Endothelial cell of umbilical vein (primary cell): ENCODE results near the gene ZNF439. TPM values are rescaled to one million over a fixed set of nuclear protein-coding genes. Genes with fewer than 3 reads are reported as not detected.

Experiments
- BruUV-seq: library from RNA; stranded (reverse); fragments of 400-500 nt; replicated peaks from 2 replicates; lab custom pipeline; 2021; lab: Mats Ljungman, UMichigan
- CTCF ChIA-PET: fragments of 300-600, 350-600 bp; sonication (Branson Sonifier 250); formaldehyde crosslinking; loops from one replicate; lab custom pipeline; 2021; ENCODE audit warnings: antibody characterized with exemption, inconsistent platforms; lab: Charles Lee
- POLR2A ChIA-PET: fragments of 300-600, 350-600 bp; sonication (Branson Sonifier 250); formaldehyde crosslinking; loops from one replicate; lab custom pipeline; 2021; ENCODE audit warnings: antibody characterized with exemption, inconsistent platforms; lab: Charles Lee
- DNase-seq: peaks from one replicate; pipeline ENCODE4 v3.0.0-alpha.2; 2011; ENCODE audit warnings: low read depth, low spot score
- FAIRE-seq: peaks from 2 replicates; lab custom pipeline; 2011; peaks lifted over from hg19 to GRCh38; lab: Jason Lieb, UNC
- H2AFZ ChIP-seq: 2 replicates; pipeline ENCODE4 v1.6.0; 2012; ENCODE audit warnings: low read depth, low read length, control low read depth, inconsistent platforms
- H3K27ac ChIP-seq: 2 replicates; pipeline ENCODE4 v1.5.1; 2011; ENCODE audit warnings: low read depth, mild to moderate bottlenecking, control low read depth, low read length, moderate library complexity; ENCODE audit not compliant: insufficient read depth
- H3K27me3 ChIP-seq, 2 experiments: 2 replicates each; pipeline versions ENCODE4 v1.6.0 to v1.6.1; 2011; ENCODE audit warnings: low read length in 2 of 2, mixed read lengths in 1 of 2; ENCODE audit not compliant: control insufficient read depth in 2 of 2, insufficient read depth in 2 of 2
- H3K36me3 ChIP-seq, 2 experiments: 2 replicates in 1 of 2; 3 replicates in 1 of 2; pipeline ENCODE4 v1.5.1; 2011; ENCODE audit warnings: low read length in 2 of 2, mild to moderate bottlenecking in 1 of 2, moderate library complexity in 1 of 2; ENCODE audit not compliant: control insufficient read depth in 2 of 2, insufficient read depth in 2 of 2; ENCODE audit errors: extremely low read depth in 1 of 2
- H3K4me1 ChIP-seq: 3 replicates; pipeline ENCODE4 v1.5.1; 2011; ENCODE audit warnings: mild to moderate bottlenecking, low read length; ENCODE audit not compliant: control insufficient read depth, insufficient read depth; ENCODE audit errors: extremely low read depth
- H3K4me2 ChIP-seq: 2 replicates; pipeline ENCODE4 v1.6.1; 2011; ENCODE audit warnings: low read length, control low read depth, mixed read lengths; ENCODE audit not compliant: insufficient read depth
- H3K4me3 ChIP-seq, 3 experiments: fragments of 200-600 bp in 1 of 3; sonication (generic), shearing (Covaris generic) in 1 of 3; replicated peaks in 1 of 3; 2 replicates each; pipeline ENCODE4 v1.5.1; 2011 to 2016; ENCODE audit warnings: control low read depth in 3 of 3, low read length in 3 of 3, mild to moderate bottlenecking in 2 of 3, inconsistent platforms in 1 of 3, low read depth in 1 of 3, moderate library complexity in 1 of 3; ENCODE audit not compliant: insufficient read depth in 1 of 3
- H3K79me2 ChIP-seq: 2 replicates; pipeline ENCODE4 v1.6.0; 2012; ENCODE audit warnings: low read length, inconsistent platforms; ENCODE audit not compliant: control insufficient read depth, insufficient read depth
- H3K9ac ChIP-seq: replicated peaks from 2 replicates; pipeline ENCODE3; 2011; ENCODE audit warnings: low read length, control low read depth; ENCODE audit not compliant: insufficient read depth; ENCODE audit errors: extremely low read depth
- H3K9me1 ChIP-seq: replicated peaks from 3 replicates; pipeline ENCODE4 v1.6.0; 2011; ENCODE audit warnings: mild to moderate bottlenecking, low read length; ENCODE audit not compliant: control insufficient read depth, insufficient read depth; ENCODE audit errors: extremely low read depth
- H3K9me3 ChIP-seq: replicated peaks from 2 replicates; pipeline ENCODE4 v1.5.1; 2012; ENCODE audit warnings: low read length, inconsistent platforms; ENCODE audit not compliant: control insufficient read depth, insufficient read depth
- H4K20me1 ChIP-seq: replicated peaks from 2 replicates; pipeline ENCODE3; 2011; ENCODE audit warnings: mild to moderate bottlenecking, low read length; ENCODE audit not compliant: control insufficient read depth, insufficient read depth; ENCODE audit errors: extremely low read depth
- EZH2 ChIP-seq: IDR thresholded peaks from 2 replicates; pipeline ENCODE4 v1.6.1; 2012; ENCODE audit warnings: borderline replicate concordance, low read depth, mild to moderate bottlenecking, moderate library complexity, low read length, inconsistent platforms; ENCODE audit not compliant: severe bottlenecking
- FOS ChIP-seq: IDR thresholded peaks from 2 replicates; pipeline ENCODE4 v1.6.1; 2011; ENCODE audit warnings: mild to moderate bottlenecking, low read length, moderate library complexity, borderline replicate concordance; ENCODE audit not compliant: insufficient read depth
- GATA2 ChIP-seq: IDR thresholded peaks from 2 replicates; pipeline ENCODE4 v1.7.0; 2011; ENCODE audit warnings: low read depth, mild to moderate bottlenecking, moderate library complexity, mixed read lengths, low read length; ENCODE audit not compliant: insufficient read length, insufficient read depth
- JUN ChIP-seq: IDR thresholded peaks from 2 replicates; pipeline ENCODE4 v1.6.1; 2011; ENCODE audit warnings: borderline replicate concordance, low read depth; ENCODE audit not compliant: insufficient read length, insufficient read depth
- MYC ChIP-seq: IDR thresholded peaks from one replicate; pipeline ENCODE4 v1.6.1; 2011; ENCODE audit warnings: mild to moderate bottlenecking, low read depth, low read length
- POLR2A ChIP-seq: IDR thresholded peaks from 2 replicates; pipeline ENCODE4 v1.6.1; 2012; ENCODE audit warnings: low read depth, mild to moderate bottlenecking, control low read depth, low read length
- POLR2AphosphoS5 ChIP-seq: IDR thresholded peaks from 2 replicates; pipeline ENCODE4 v1.6.1; 2012; ENCODE audit warnings: low read depth, mild to moderate bottlenecking, control low read depth, low read length, moderate library complexity; ENCODE audit not compliant: insufficient read depth
- dilution Hi-C: fragments of 300-500 bp; cut with MboI; formaldehyde crosslinking; loops from one replicate; pipeline ENCODE4 v1.15.0; 2019; ENCODE audit warnings: low sequenced_read_pairs; ENCODE audit not compliant: extremely low pct_ligation_motif_present
- intact Hi-C: fragments of 100-400 bp; cut with micrococcal nuclease; formaldehyde crosslinking; loops from one replicate; pipeline ENCODE4 v1.10.0; 2022
- polyA plus RNA-seq, 4 experiments: library from polyadenylated mRNA; depleted of rRNA in 3 of 4; stranded (reverse) in 3 of 4; unstranded in 1 of 4; fragments of >200 nt; gene quantifications; 2 replicates each; pipeline versions ENCODE4 v1.2.1 to v1.2.3, GENCODE V29; 2011 to 2012; ENCODE audit warnings: missing spikeins in 1 of 4
- total RNA-seq: library from RNA; stranded (reverse); gene quantifications from 2 replicates; pipeline ENCODE4 v1.2.3, GENCODE V29; 2021
- TF ChIP-seq, protein P1 (sequence below): IDR thresholded peaks from 2 replicates; pipeline ENCODE4 v1.6.1; 2011; ENCODE audit not compliant: insufficient read depth, insufficient read length
- TF ChIP-seq, protein P2 (sequence below), 2 donors: IDR thresholded peaks; 1 replicate in 1 of 2; 2 replicates in 1 of 2; pipeline ENCODE4 v1.5.1; 2011; ENCODE audit warnings: low read length in 2 of 2, mild to moderate bottlenecking in 2 of 2, moderate library complexity in 2 of 2, control low read depth in 1 of 2, inconsistent platforms in 1 of 2, low read depth in 1 of 2; ENCODE audit not compliant: insufficient read depth in 1 of 2; ENCODE audit errors: extremely low read depth in 1 of 2

ZNF439 gene
- total and polyA plus RNA-seq, 2 donors (not counting 3 experiments of a cell fraction or from before 2014, with no cell fraction given), result 0.12 to 0.33 TPM

DNA sequence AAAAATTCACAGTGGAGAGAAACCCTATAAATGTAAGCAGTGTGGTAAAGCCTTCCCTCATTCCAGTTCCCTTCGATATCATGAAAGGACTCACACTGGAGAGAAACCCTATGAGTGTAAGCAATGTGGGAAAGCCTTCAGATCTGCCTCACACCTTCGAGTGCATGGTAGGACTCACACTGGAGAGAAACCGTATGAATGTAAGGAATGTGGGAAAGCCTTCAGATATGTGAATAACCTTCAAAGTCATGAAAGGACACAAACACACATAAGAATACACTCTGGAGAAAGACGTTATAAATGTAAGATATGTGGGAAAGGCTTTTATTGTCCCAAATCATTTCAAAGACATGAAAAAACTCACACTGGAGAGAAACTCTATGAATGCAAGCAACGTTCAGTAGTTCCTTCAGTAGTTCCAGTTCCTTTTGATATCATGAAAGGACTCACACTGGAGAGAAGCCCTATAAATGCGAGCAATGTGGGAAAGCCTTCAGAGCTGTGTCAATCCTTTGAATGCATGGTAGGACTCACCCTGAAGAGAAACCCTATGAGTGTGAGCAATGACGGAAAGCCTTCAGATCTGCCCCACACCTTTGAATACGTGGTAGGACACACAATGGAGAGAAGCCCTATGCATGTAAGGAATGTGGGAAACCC is 16.1 kb upstream of the ZNF439 start:
- Histone ChIP-seq H3K36me3 (peaks cover 3 to 8% of the 10 kb centered on the region in 2 experiments), H3K27ac (no peak overlapping the region), H3K79me2 (no peaks in the 10 kb centered on the region), H3K27me3 (no peaks in the 10 kb centered on the region), H3K9me3 (peaks cover 15% of the 10 kb centered on the region), H2AFZ (no peak overlapping the region), H3K4me1 (no peaks in the 10 kb centered on the region), H4K20me1 (no peaks in the 10 kb centered on the region), H3K4me3 (no peak overlapping the region), H3K4me2 (no peak overlapping the region), H3K9ac (no peak overlapping the region), H3K9me1 (no peaks in the 10 kb centered on the region)
- CTCF ChIA-PET, result no interaction called here
- POLR2A ChIA-PET, result no interaction called here
- no peak for DNase-seq
- dilution Hi-C loops (no loop called here), intact Hi-C loops (no loop called here)
- TF ChIP-seq, protein P1, sequence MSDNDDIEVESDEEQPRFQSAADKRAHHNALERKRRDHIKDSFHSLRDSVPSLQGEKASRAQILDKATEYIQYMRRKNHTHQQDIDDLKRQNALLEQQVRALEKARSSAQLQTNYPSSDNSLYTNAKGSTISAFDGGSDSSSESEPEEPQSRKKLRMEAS, result no peak
- TF ChIP-seq POLR2A (no peak), POLR2AphosphoS5 (no peak), FOS (no peak), MYC (no peak), JUN (no peak), EZH2 (no peak), GATA2 (no peak)
- TF ChIP-seq, protein P2, sequence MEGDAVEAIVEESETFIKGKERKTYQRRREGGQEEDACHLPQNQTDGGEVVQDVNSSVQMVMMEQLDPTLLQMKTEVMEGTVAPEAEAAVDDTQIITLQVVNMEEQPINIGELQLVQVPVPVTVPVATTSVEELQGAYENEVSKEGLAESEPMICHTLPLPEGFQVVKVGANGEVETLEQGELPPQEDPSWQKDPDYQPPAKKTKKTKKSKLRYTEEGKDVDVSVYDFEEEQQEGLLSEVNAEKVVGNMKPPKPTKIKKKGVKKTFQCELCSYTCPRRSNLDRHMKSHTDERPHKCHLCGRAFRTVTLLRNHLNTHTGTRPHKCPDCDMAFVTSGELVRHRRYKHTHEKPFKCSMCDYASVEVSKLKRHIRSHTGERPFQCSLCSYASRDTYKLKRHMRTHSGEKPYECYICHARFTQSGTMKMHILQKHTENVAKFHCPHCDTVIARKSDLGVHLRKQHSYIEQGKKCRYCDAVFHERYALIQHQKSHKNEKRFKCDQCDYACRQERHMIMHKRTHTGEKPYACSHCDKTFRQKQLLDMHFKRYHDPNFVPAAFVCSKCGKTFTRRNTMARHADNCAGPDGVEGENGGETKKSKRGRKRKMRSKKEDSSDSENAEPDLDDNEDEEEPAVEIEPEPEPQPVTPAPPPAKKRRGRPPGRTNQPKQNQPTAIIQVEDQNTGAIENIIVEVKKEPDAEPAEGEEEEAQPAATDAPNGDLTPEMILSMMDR (IDR thresholded peaks at IDR 0.05; ENCODE audit: extremely low read depth in 1 of 2, insufficient read depth in 1 of 2, low read depth in 1 of 2, low read length in 2 of 2), result no peak
- no TSS peak for BruUV-seq
- FAIRE-seq, result no peak
